Endothelial cell of umbilical vein (primary cell): Measurements from ENCODE around the gene EML6. TPM values are rescaled to one million over a fixed set of nuclear protein-coding genes. Genes with fewer than 3 reads are reported as not detected.

Experiments used
- BruUV-seq: library from RNA; stranded (reverse); fragments of 400-500 nt; replicated peaks from 2 replicates; lab custom pipeline; 2021; lab: Mats Ljungman, UMichigan
- CTCF ChIA-PET: fragments of 300-600, 350-600 bp; sonication (Branson Sonifier 250); formaldehyde crosslinking; loops from one replicate; lab custom pipeline; 2021; ENCODE audit warnings: antibody characterized with exemption, inconsistent platforms; lab: Charles Lee
- POLR2A ChIA-PET: fragments of 300-600, 350-600 bp; sonication (Branson Sonifier 250); formaldehyde crosslinking; loops from one replicate; lab custom pipeline; 2021; ENCODE audit warnings: antibody characterized with exemption, inconsistent platforms; lab: Charles Lee
- DNase-seq: peaks from one replicate; pipeline ENCODE4 v3.0.0-alpha.2; 2011; ENCODE audit warnings: low read depth, low spot score
- FAIRE-seq: peaks from 2 replicates; lab custom pipeline; 2011; peaks lifted over from hg19 to GRCh38; lab: Jason Lieb, UNC
- H2AFZ ChIP-seq: 2 replicates; pipeline ENCODE4 v1.6.0; 2012; ENCODE audit warnings: low read depth, low read length, control low read depth, inconsistent platforms
- H3K27ac ChIP-seq: 2 replicates; pipeline ENCODE4 v1.5.1; 2011; ENCODE audit warnings: low read depth, mild to moderate bottlenecking, control low read depth, low read length, moderate library complexity; ENCODE audit not compliant: insufficient read depth
- H3K27me3 ChIP-seq, 2 experiments: 2 replicates each; pipeline versions ENCODE4 v1.6.0 to v1.6.1; 2011; ENCODE audit warnings: low read length in 2 of 2, mixed read lengths in 1 of 2; ENCODE audit not compliant: control insufficient read depth in 2 of 2, insufficient read depth in 2 of 2
- H3K36me3 ChIP-seq, 2 experiments: 2 replicates in 1 of 2; 3 replicates in 1 of 2; pipeline ENCODE4 v1.5.1; 2011; ENCODE audit warnings: low read length in 2 of 2, mild to moderate bottlenecking in 1 of 2, moderate library complexity in 1 of 2; ENCODE audit not compliant: control insufficient read depth in 2 of 2, insufficient read depth in 2 of 2; ENCODE audit errors: extremely low read depth in 1 of 2
- H3K4me1 ChIP-seq: 3 replicates; pipeline ENCODE4 v1.5.1; 2011; ENCODE audit warnings: mild to moderate bottlenecking, low read length; ENCODE audit not compliant: control insufficient read depth, insufficient read depth; ENCODE audit errors: extremely low read depth
- H3K4me2 ChIP-seq: 2 replicates; pipeline ENCODE4 v1.6.1; 2011; ENCODE audit warnings: low read length, control low read depth, mixed read lengths; ENCODE audit not compliant: insufficient read depth
- H3K4me3 ChIP-seq, 3 experiments: fragments of 200-600 bp in 1 of 3; sonication (generic), shearing (Covaris generic) in 1 of 3; replicated peaks in 1 of 3; 2 replicates each; pipeline ENCODE4 v1.5.1; 2011 to 2016; ENCODE audit warnings: control low read depth in 3 of 3, low read length in 3 of 3, mild to moderate bottlenecking in 2 of 3, inconsistent platforms in 1 of 3, low read depth in 1 of 3, moderate library complexity in 1 of 3; ENCODE audit not compliant: insufficient read depth in 1 of 3
- H3K79me2 ChIP-seq: 2 replicates; pipeline ENCODE4 v1.6.0; 2012; ENCODE audit warnings: low read length, inconsistent platforms; ENCODE audit not compliant: control insufficient read depth, insufficient read depth
- H3K9ac ChIP-seq: replicated peaks from 2 replicates; pipeline ENCODE3; 2011; ENCODE audit warnings: low read length, control low read depth; ENCODE audit not compliant: insufficient read depth; ENCODE audit errors: extremely low read depth
- H3K9me1 ChIP-seq: replicated peaks from 3 replicates; pipeline ENCODE4 v1.6.0; 2011; ENCODE audit warnings: mild to moderate bottlenecking, low read length; ENCODE audit not compliant: control insufficient read depth, insufficient read depth; ENCODE audit errors: extremely low read depth
- H3K9me3 ChIP-seq: replicated peaks from 2 replicates; pipeline ENCODE4 v1.5.1; 2012; ENCODE audit warnings: low read length, inconsistent platforms; ENCODE audit not compliant: control insufficient read depth, insufficient read depth
- H4K20me1 ChIP-seq: replicated peaks from 2 replicates; pipeline ENCODE3; 2011; ENCODE audit warnings: mild to moderate bottlenecking, low read length; ENCODE audit not compliant: control insufficient read depth, insufficient read depth; ENCODE audit errors: extremely low read depth
- EZH2 ChIP-seq: IDR thresholded peaks from 2 replicates; pipeline ENCODE4 v1.6.1; 2012; ENCODE audit warnings: borderline replicate concordance, low read depth, mild to moderate bottlenecking, moderate library complexity, low read length, inconsistent platforms; ENCODE audit not compliant: severe bottlenecking
- FOS ChIP-seq: IDR thresholded peaks from 2 replicates; pipeline ENCODE4 v1.6.1; 2011; ENCODE audit warnings: mild to moderate bottlenecking, low read length, moderate library complexity, borderline replicate concordance; ENCODE audit not compliant: insufficient read depth
- GATA2 ChIP-seq: IDR thresholded peaks from 2 replicates; pipeline ENCODE4 v1.7.0; 2011; ENCODE audit warnings: low read depth, mild to moderate bottlenecking, moderate library complexity, mixed read lengths, low read length; ENCODE audit not compliant: insufficient read length, insufficient read depth
- JUN ChIP-seq: IDR thresholded peaks from 2 replicates; pipeline ENCODE4 v1.6.1; 2011; ENCODE audit warnings: borderline replicate concordance, low read depth; ENCODE audit not compliant: insufficient read length, insufficient read depth
- MYC ChIP-seq: IDR thresholded peaks from one replicate; pipeline ENCODE4 v1.6.1; 2011; ENCODE audit warnings: mild to moderate bottlenecking, low read depth, low read length
- POLR2A ChIP-seq: IDR thresholded peaks from 2 replicates; pipeline ENCODE4 v1.6.1; 2012; ENCODE audit warnings: low read depth, mild to moderate bottlenecking, control low read depth, low read length
- POLR2AphosphoS5 ChIP-seq: IDR thresholded peaks from 2 replicates; pipeline ENCODE4 v1.6.1; 2012; ENCODE audit warnings: low read depth, mild to moderate bottlenecking, control low read depth, low read length, moderate library complexity; ENCODE audit not compliant: insufficient read depth
- dilution Hi-C: fragments of 300-500 bp; cut with MboI; formaldehyde crosslinking; loops from one replicate; pipeline ENCODE4 v1.15.0; 2019; ENCODE audit warnings: low sequenced_read_pairs; ENCODE audit not compliant: extremely low pct_ligation_motif_present
- intact Hi-C: fragments of 100-400 bp; cut with micrococcal nuclease; formaldehyde crosslinking; loops from one replicate; pipeline ENCODE4 v1.10.0; 2022
- polyA plus RNA-seq, 4 experiments: library from polyadenylated mRNA; depleted of rRNA in 3 of 4; stranded (reverse) in 3 of 4; unstranded in 1 of 4; fragments of >200 nt; gene quantifications; 2 replicates each; pipeline versions ENCODE4 v1.2.1 to v1.2.3, GENCODE V29; 2011 to 2012; ENCODE audit warnings: missing spikeins in 1 of 4
- total RNA-seq: library from RNA; stranded (reverse); gene quantifications from 2 replicates; pipeline ENCODE4 v1.2.3, GENCODE V29; 2021
- TF ChIP-seq, protein P1 (sequence below), 2 donors: IDR thresholded peaks; 1 replicate in 1 of 2; 2 replicates in 1 of 2; pipeline ENCODE4 v1.5.1; 2011; ENCODE audit warnings: low read length in 2 of 2, mild to moderate bottlenecking in 2 of 2, moderate library complexity in 2 of 2, control low read depth in 1 of 2, inconsistent platforms in 1 of 2, low read depth in 1 of 2; ENCODE audit not compliant: insufficient read depth in 1 of 2; ENCODE audit errors: extremely low read depth in 1 of 2
- TF ChIP-seq, protein P2 (sequence below): IDR thresholded peaks from 2 replicates; pipeline ENCODE4 v1.6.1; 2011; ENCODE audit not compliant: insufficient read depth, insufficient read length

Gene EML6
- total and polyA plus RNA-seq, 2 donors (not counting 3 experiments of a cell fraction or from before 2014, with no cell fraction given), result 0.79 to 2.1 TPM

DNA sequence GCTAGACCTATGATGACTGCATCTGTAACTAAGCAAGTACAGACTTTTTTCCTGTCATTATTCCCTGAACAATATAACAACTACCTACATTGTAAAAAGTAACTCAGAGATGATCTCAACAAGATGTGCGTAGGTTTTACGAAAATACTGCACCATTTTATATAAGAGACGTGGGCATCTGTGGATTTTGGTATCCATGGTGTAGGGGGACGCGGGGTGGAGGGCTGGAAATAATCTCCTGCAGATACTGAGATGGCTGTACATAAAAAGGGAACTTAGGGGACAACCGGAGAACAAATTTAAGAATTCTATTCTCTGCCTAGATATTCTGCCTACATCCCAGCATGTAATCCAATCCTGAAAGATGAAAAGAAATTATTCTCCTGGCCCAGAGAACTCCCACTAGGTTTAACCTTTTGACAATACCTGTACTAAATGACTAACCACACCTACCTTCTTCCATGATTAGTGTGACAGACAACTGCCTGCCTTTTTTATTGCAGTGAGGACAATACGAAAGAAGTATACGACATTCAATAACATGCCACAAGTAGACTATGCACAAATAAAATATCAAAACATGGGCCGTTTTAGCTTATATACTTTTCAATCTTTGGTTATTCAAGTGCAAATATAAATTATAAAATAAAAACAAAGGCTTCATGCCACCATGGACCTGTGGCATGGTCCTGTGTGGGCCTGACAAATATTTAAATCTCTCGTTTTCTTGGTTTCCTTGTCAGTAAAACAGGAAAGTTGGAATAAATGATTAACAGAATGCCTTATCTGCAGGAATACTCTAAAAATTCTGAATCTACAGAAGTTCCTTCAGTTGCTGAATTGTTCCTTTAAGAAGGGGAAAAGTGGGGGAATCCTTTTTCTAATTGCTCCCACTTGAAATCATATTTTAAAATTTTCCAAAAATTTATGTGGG is 280.5 kb downstream of the EML6 start:
- BruUV-seq, result no TSS peak
- no peak overlapping the region for H3K9ac ChIP-seq
- FAIRE-seq (no peak), DNase-seq (no peak)
- H3K9me3 ChIP-seq, result no peaks in the 10 kb centered on the region
- peaks cover 11% of the 10 kb centered on the region for H3K4me1 ChIP-seq
- no peaks in the 10 kb centered on the region for H3K27me3 ChIP-seq
- H2AFZ ChIP-seq, result no peak overlapping the region
- H3K79me2 ChIP-seq, result peaks cover 100% of the 10 kb centered on the region
- no peak overlapping the region for H3K27ac ChIP-seq
- H3K9me1 ChIP-seq, result peaks cover 4% of the 10 kb centered on the region
- H3K4me2 ChIP-seq, result no peak overlapping the region
- H3K4me3 ChIP-seq, result no peak overlapping the region
- dilution Hi-C loops (no loop called here), intact Hi-C loops (no loop called here)
- peaks cover 56% of the 10 kb centered on the region for H4K20me1 ChIP-seq
- POLR2A ChIA-PET, result no interaction called here
- TF ChIP-seq, protein P1, sequence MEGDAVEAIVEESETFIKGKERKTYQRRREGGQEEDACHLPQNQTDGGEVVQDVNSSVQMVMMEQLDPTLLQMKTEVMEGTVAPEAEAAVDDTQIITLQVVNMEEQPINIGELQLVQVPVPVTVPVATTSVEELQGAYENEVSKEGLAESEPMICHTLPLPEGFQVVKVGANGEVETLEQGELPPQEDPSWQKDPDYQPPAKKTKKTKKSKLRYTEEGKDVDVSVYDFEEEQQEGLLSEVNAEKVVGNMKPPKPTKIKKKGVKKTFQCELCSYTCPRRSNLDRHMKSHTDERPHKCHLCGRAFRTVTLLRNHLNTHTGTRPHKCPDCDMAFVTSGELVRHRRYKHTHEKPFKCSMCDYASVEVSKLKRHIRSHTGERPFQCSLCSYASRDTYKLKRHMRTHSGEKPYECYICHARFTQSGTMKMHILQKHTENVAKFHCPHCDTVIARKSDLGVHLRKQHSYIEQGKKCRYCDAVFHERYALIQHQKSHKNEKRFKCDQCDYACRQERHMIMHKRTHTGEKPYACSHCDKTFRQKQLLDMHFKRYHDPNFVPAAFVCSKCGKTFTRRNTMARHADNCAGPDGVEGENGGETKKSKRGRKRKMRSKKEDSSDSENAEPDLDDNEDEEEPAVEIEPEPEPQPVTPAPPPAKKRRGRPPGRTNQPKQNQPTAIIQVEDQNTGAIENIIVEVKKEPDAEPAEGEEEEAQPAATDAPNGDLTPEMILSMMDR (IDR thresholded peaks at IDR 0.05; ENCODE audit: extremely low read depth in 1 of 2, insufficient read depth in 1 of 2, low read depth in 1 of 2, low read length in 2 of 2), result no peak
- TF ChIP-seq POLR2A (no peak), GATA2 (no peak)
- CTCF ChIA-PET, result interaction anchor here (1.2 to 2.1 kb wide), 4 partner anchors 11 to 172 kb away, joined by 4 to 11 read pairs (median 4); no protein-coding TSS in a partner anchor
- H3K36me3 ChIP-seq, result no peaks in the 10 kb centered on the region

DNA sequence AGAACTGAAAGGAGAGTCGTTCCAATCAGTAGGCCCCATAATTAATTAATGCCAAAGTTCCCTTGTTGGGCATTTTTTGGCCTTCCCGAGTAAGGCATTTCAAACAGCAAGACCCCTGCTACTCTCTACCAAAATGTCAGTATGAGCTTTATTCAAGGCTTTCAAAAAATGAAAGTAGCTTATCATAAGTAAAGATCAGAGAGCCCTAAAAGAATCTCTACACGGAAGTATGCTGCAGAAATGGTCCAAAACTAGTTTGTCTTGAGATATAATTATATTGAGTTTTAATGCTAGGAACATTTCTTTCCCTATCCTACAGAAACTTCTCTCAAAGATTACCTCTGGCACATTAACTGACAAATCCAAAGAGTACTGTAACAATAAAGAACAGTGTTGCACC is 282.8 kb downstream of the EML6 start:
- intact Hi-C loops, result no loop called here
- Histone ChIP-seq H3K27me3 (no peaks in the 10 kb centered on the region), H4K20me1 (peaks cover 57% of the 10 kb centered on the region), H3K4me1 (peaks cover 9% of the 10 kb centered on the region), H3K9me3 (no peaks in the 10 kb centered on the region), H3K9ac (no peak overlapping the region), H3K4me2 (no peak overlapping the region), H2AFZ (no peak overlapping the region), H3K4me3 (no peak overlapping the region), H3K79me2 (peaks cover 100% of the 10 kb centered on the region), H3K9me1 (peaks cover 4% of the 10 kb centered on the region), H3K36me3 (no peaks in the 10 kb centered on the region), H3K27ac (no peak overlapping the region)
- no peak for TF ChIP-seq MYC
- no peak for TF ChIP-seq GATA2
- no peak for TF ChIP-seq POLR2A
- TF ChIP-seq, protein P2, sequence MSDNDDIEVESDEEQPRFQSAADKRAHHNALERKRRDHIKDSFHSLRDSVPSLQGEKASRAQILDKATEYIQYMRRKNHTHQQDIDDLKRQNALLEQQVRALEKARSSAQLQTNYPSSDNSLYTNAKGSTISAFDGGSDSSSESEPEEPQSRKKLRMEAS, result no peak
- no peak for TF ChIP-seq EZH2
- no peak for TF ChIP-seq POLR2AphosphoS5
- TF ChIP-seq JUN, result no peak
- TF ChIP-seq, protein P1 (IDR thresholded peaks at IDR 0.05; ENCODE audit: extremely low read depth in 1 of 2, insufficient read depth in 1 of 2, low read depth in 1 of 2, low read length in 2 of 2), result no peak
- no peak for TF ChIP-seq FOS
- BruUV-seq, result no TSS peak
- POLR2A ChIA-PET, result no interaction called here
- FAIRE-seq (no peak), DNase-seq (no peak)
- CTCF ChIA-PET, result interaction anchor here (0.9 to 1.2 kb wide), 2 partner anchors 9 to 106 kb away, joined by 3 to 5 read pairs; no protein-coding TSS in a partner anchor
- dilution Hi-C loops, result no loop called here
